HG03575 (cell line): ENCODE measurements around the gene SYNE1.
"Not testable (repeated sequence)": the region's sequence is repeated elsewhere in the genome, so short reads cannot be mapped to it uniquely, and the experiment has no call there.

ENCODE experiments used
- ATAC-seq: cut with Tn5 transposase; IDR thresholded peaks from one replicate; pipeline ENCODE4 v1.9.1; 2021; ENCODE audit not compliant: unreplicated experiment, insufficient number of reproducible peaks, low FRiP score; ENCODE audit errors: extremely low read depth

Gene SYNE1

GRCh38 chr6:152637296-152638047 is at the start of gene SYNE1:
TSS of gene SYNE1 (minus strand) at chr6:152637362. CDS start at chr6:152628331, 9,031 bp downstream.
- ATAC-seq = no peak

- no peak for ATAC-seq
Measured at GRCh38 chr6:152685819-152686218, 48.7 kb upstream of the SYNE1 start.

GRCh38 chr6:152682935-152683334 is 45.8 kb upstream of the SYNE1 start:
- not testable (repeated sequence) for ATAC-seq

GRCh38 chr6:152682141-152682540 is 45.0 kb upstream of the SYNE1 start:
- ATAC-seq = no peak

GRCh38 chr6:152680879-152681517 is 43.8 kb upstream of the SYNE1 start:
- ATAC-seq = no peak

- no peak for ATAC-seq
Measured at GRCh38 chr6:152680151-152680550, 43.0 kb upstream of the SYNE1 start.

GRCh38 chr6:152673236-152673635 is 36.1 kb upstream of the SYNE1 start:
- ATAC-seq = no peak

- ATAC-seq = no peak
Measured at GRCh38 chr6:152671171-152671570, 34.0 kb upstream of the SYNE1 start.

GRCh38 chr6:152669895-152670294 is 32.7 kb upstream of the SYNE1 start:
- ATAC-seq = no peak

- no peak for ATAC-seq
Measured at GRCh38 chr6:152661776-152662175, 24.6 kb upstream of the SYNE1 start.

- no peak for ATAC-seq
Measured at GRCh38 chr6:152651986-152652385, 14.8 kb upstream of the SYNE1 start.

GRCh38 chr6:152648105-152648504 is 10.9 kb upstream of the SYNE1 start:
- ATAC-seq = no peak

GRCh38 chr6:152646732-152647131 is 9.6 kb upstream of the SYNE1 start:
- not testable (repeated sequence) for ATAC-seq

- no peak for ATAC-seq
Measured at GRCh38 chr6:152642578-152643375, 5.6 kb upstream of the SYNE1 start.

- ATAC-seq = no peak
Measured at GRCh38 chr6:152636609-152637295, 410 bp downstream of the SYNE1 start.

GRCh38 chr6:152636021-152636608 is 1.0 kb downstream of the SYNE1 start:
- ATAC-seq = peak; percentile 49

GRCh38 chr6:152634773-152635172 is 2.4 kb downstream of the SYNE1 start:
- ATAC-seq = no peak

- ATAC-seq = no peak
Measured at GRCh38 chr6:152632121-152632782, 4.9 kb downstream of the SYNE1 start.
